Keratinocyte (primary cell): ENCODE measurements around the gene TMC5. TPM values are rescaled to one million over a fixed set of nuclear protein-coding genes. Genes with fewer than 3 reads are reported as not detected.
A peak's percentile ranks its signal among the peaks of the same experiment; 100 is the strongest.

Experiments
- DNase-seq: peaks from one replicate; pipeline ENCODE4 v3.0.0-alpha.2; 2011; ENCODE audit warnings: low read depth, missing footprints, low spot score
- FAIRE-seq: peaks from 2 replicates; lab custom pipeline; 2011; peaks lifted over from hg19 to GRCh38; lab: Jason Lieb, UNC
- H2AFZ ChIP-seq: 2 replicates; pipeline ENCODE4 v1.6.0; 2012; ENCODE audit warnings: low read length, control low read depth, inconsistent platforms; ENCODE audit not compliant: control insufficient read depth
- H3K27ac ChIP-seq: 2 replicates; pipeline ENCODE4 v1.5.1; 2011; ENCODE audit warnings: low read length; ENCODE audit not compliant: control insufficient read depth, insufficient read depth
- H3K27me3 ChIP-seq: 3 replicates; pipeline ENCODE4 v1.6.0; 2011; ENCODE audit warnings: low read length; ENCODE audit not compliant: control insufficient read depth, insufficient read depth; ENCODE audit errors: extremely low read depth
- H3K36me3 ChIP-seq, 2 experiments: 2 replicates in 1 of 2; 3 replicates in 1 of 2; pipeline ENCODE4 v1.5.1; 2011; ENCODE audit warnings: low read length in 2 of 2, mild to moderate bottlenecking in 1 of 2; ENCODE audit not compliant: control insufficient read depth in 2 of 2, insufficient read depth in 2 of 2; ENCODE audit errors: extremely low read depth in 1 of 2
- H3K4me1 ChIP-seq: 3 replicates; pipeline ENCODE4 v1.5.1; 2011; ENCODE audit warnings: low read length; ENCODE audit not compliant: control insufficient read depth, insufficient read depth; ENCODE audit errors: extremely low read depth
- H3K4me2 ChIP-seq: 3 replicates; pipeline ENCODE4 v1.6.0; 2011; ENCODE audit warnings: low read depth, low read length; ENCODE audit not compliant: control insufficient read depth, insufficient read depth; ENCODE audit errors: extremely low read depth
- H3K4me3 ChIP-seq, 3 experiments: fragments of 200-600 bp in 1 of 3; sonication (generic) in 1 of 3; 2 replicates in 2 of 3; 3 replicates in 1 of 3; pipeline ENCODE4 v1.5.1; 2011 to 2016; ENCODE audit warnings: low read length in 3 of 3, mild to moderate bottlenecking in 3 of 3, control low read depth in 2 of 3, inconsistent platforms in 1 of 3, low read depth in 1 of 3, mixed read lengths in 1 of 3, mixed run types in 1 of 3, moderate library complexity in 1 of 3; ENCODE audit not compliant: control insufficient read depth in 2 of 3, insufficient read depth in 2 of 3; ENCODE audit errors: extremely low read depth in 1 of 3
- H3K79me2 ChIP-seq: 2 replicates; pipeline ENCODE4 v1.6.0; 2012; ENCODE audit warnings: low read length; ENCODE audit not compliant: control insufficient read depth, insufficient read depth
- H3K9ac ChIP-seq: 3 replicates; pipeline ENCODE4 v1.6.0; 2011; ENCODE audit warnings: low read length; ENCODE audit not compliant: control insufficient read depth, insufficient read depth; ENCODE audit errors: extremely low read depth
- H3K9me1 ChIP-seq: 3 replicates; pipeline ENCODE4 v1.6.0; 2011; ENCODE audit warnings: low read length; ENCODE audit not compliant: control insufficient read depth, insufficient read depth; ENCODE audit errors: extremely low read depth
- H3K9me3 ChIP-seq: 2 replicates; pipeline ENCODE4 v1.5.1; 2012; ENCODE audit warnings: low read depth, low read length; ENCODE audit not compliant: control insufficient read depth
- H4K20me1 ChIP-seq: 3 replicates; pipeline ENCODE4 v1.6.0; 2011; ENCODE audit warnings: low read length; ENCODE audit not compliant: control insufficient read depth, insufficient read depth; ENCODE audit errors: extremely low read depth
- CTCF ChIP-seq, 3 experiments: IDR thresholded peaks in 1 of 3; conservative IDR thresholded peaks in 1 of 3; optimal IDR thresholded peaks in 1 of 3; 2 replicates in 2 of 3; 3 replicates in 1 of 3; pipeline versions ENCODE3 to v1.5.1; 2011; ENCODE audit warnings: low read length in 3 of 3, mild to moderate bottlenecking in 3 of 3, moderate library complexity in 2 of 3, control low read depth in 1 of 3, inconsistent platforms in 1 of 3; ENCODE audit not compliant: insufficient read depth in 2 of 3; ENCODE audit errors: extremely low read depth in 1 of 3
- EZH2 ChIP-seq: IDR thresholded peaks from one replicate; pipeline ENCODE4 v1.6.1; 2012; ENCODE audit warnings: inconsistent platforms, mild to moderate bottlenecking, low read length, moderate library complexity
- dilution Hi-C: fragments of 300-500 bp; cut with MboI; formaldehyde crosslinking; loops from one replicate; pipeline ENCODE4 v1.7.0; 2020; ENCODE audit warnings: low sequenced_read_pairs; ENCODE audit not compliant: extremely low pct_ligation_motif_present
- polyA plus RNA-seq, 5 experiments: library from polyadenylated mRNA; depleted of rRNA in 3 of 5; stranded (reverse) in 3 of 5; stranded (forward) in 1 of 5; unstranded in 1 of 5; fragments of >200 nt; gene quantifications; 1 replicate in 1 of 5; 2 replicates in 3 of 5; 3 replicates in 1 of 5; pipeline versions ENCODE4 v1.2.1 to v1.2.3, GENCODE V29; 2011 to 2012; ENCODE audit warnings: missing spikeins in 2 of 5, low read depth in 1 of 5, low replicate concordance in 1 of 5

The TMC5 gene
- polyA plus RNA-seq, 1 donor (not counting 4 experiments of a cell fraction or from before 2014, with no cell fraction given), result 0.18 TPM

GRCh38 chr16:19523559-19524355 is 106.1 kb downstream of the TMC5 start, which contains the start of gene CCP110:
TSS of gene CCP110 (plus strand) at chr16:19523942. CDS start at chr16:19527882, 3,940 bp downstream.
- H3K27ac ChIP-seq, result peak within 1 kb of the TSS; percentile 50
- H3K9me1 ChIP-seq, result no peaks in the 10 kb centered on the region
- H3K4me2 ChIP-seq, result peak within 1 kb of the TSS; percentile 86
- FAIRE-seq (peak; percentile 62), DNase-seq (peak; percentile 32)
- TF ChIP-seq EZH2 (no peak), CTCF (optimal IDR thresholded peaks at IDR 0.05 in 1 of 3, IDR thresholded peaks at IDR 0.05 in 1 of 3, conservative IDR thresholded peaks at IDR 0.05 in 1 of 3; ENCODE audit: extremely low read depth in 1 of 3, insufficient read depth in 2 of 3, low read length in 3 of 3) (no peak)
- H3K27me3 ChIP-seq, result no peaks in the 10 kb centered on the region
- dilution Hi-C loops, result loop anchor here (25.0 kb wide), 1 partner anchor 111 kb away; the partner anchor contains the start of gene TMC5
- peak within 1 kb of the TSS; percentile 98 for H2AFZ ChIP-seq
- H3K9me3 ChIP-seq, result no peaks in the 10 kb centered on the region
- H3K4me1 ChIP-seq, result peaks cover 28% of the 10 kb centered on the region
- no peaks in the 10 kb centered on the region for H4K20me1 ChIP-seq
- H3K9ac ChIP-seq, result peak within 1 kb of the TSS; percentile 83
- H3K36me3 ChIP-seq, result peaks cover 1 to 8% of the 10 kb centered on the region in 2 experiments
- peaks cover 45% of the 10 kb centered on the region for H3K79me2 ChIP-seq
- H3K4me3 ChIP-seq, result peak within 1 kb of the TSS; percentile 70 to 90 (median 85)

GRCh38 chr16:19524356-19524615 is 106.6 kb downstream of the TMC5 start:
- Histone ChIP-seq H3K27ac (peak overlapping the region; percentile 50), H3K79me2 (peaks cover 40% of the 10 kb centered on the region), H3K27me3 (no peaks in the 10 kb centered on the region), H4K20me1 (no peaks in the 10 kb centered on the region), H2AFZ (peak overlapping the region; percentile 98), H3K36me3 (peaks cover 1 to 8% of the 10 kb centered on the region in 2 experiments), H3K4me1 (peaks cover 28% of the 10 kb centered on the region), H3K9me3 (no peaks in the 10 kb centered on the region), H3K4me3 (peak overlapping the region; percentile 70 to 90 (median 85)), H3K9ac (peak overlapping the region; percentile 83), H3K4me2 (peak overlapping the region; percentile 86), H3K9me1 (no peaks in the 10 kb centered on the region)
- FAIRE-seq (no peak), DNase-seq (no peak)
- TF ChIP-seq EZH2 (no peak), CTCF (optimal IDR thresholded peaks at IDR 0.05 in 1 of 3, IDR thresholded peaks at IDR 0.05 in 1 of 3, conservative IDR thresholded peaks at IDR 0.05 in 1 of 3; ENCODE audit: extremely low read depth in 1 of 3, insufficient read depth in 2 of 3, low read length in 3 of 3) (no peak)
- dilution Hi-C loops, result loop anchor here (25.0 kb wide), 1 partner anchor 112 kb away; the partner anchor contains the start of gene TMC5
